HCT116 (cell line): ENCODE data around the gene EEA1. TPM values are rescaled to one million over a fixed set of nuclear protein-coding genes. Genes with fewer than 3 reads are reported as not detected.
A peak's percentile ranks its signal among the peaks of the same experiment; 100 is the strongest.

Source experiments
- ATAC-seq: fragments of 200-7000 bp; cut with Tn5 transposase; 2 replicates; pipeline ENCODE4 v1.9.1; 2020; ENCODE audit warnings: mild to moderate bottlenecking, moderate library complexity
- BruUV-seq: library from RNA; stranded (reverse); fragments of 400-500 nt; replicated peaks from 2 replicates; lab custom pipeline; 2021; lab: Mats Ljungman, UMichigan
- CTCF ChIA-PET: fragments of 300-600 bp; sonication (Branson Sonifier 250); formaldehyde crosslinking; loops from one replicate; lab custom pipeline; 2021; ENCODE audit warnings: antibody characterized with exemption; lab: Charles Lee
- POLR2A ChIA-PET: fragments of 300-600, 350-600 bp; sonication (Branson Sonifier 250); formaldehyde crosslinking; loops from one replicate; lab custom pipeline; 2021; ENCODE audit warnings: antibody characterized with exemption; lab: Charles Lee
- RAD21 ChIA-PET, 2 experiments: fragments of 300-600 bp; sonication (Branson Sonifier 250); formaldehyde crosslinking; loops; one replicate each; lab custom pipeline; 2023; ENCODE audit warnings: low total read pairs in 2 of 2; ENCODE audit not compliant: uncharacterized antibody in 2 of 2, unreplicated experiment in 2 of 2, low non-redundant PET in 1 of 2; lab: Charles Lee
- DNase-seq: peaks from one replicate; pipeline ENCODE4 v3.0.0-alpha.2; 2010; ENCODE audit warnings: low read depth, low spot score
- H2AFZ ChIP-seq: fragments of 200-600 bp; shearing (Covaris generic), sonication (generic); 2 replicates; pipeline ENCODE4 v1.6.1; 2017; ENCODE audit warnings: low read depth, mixed run types, mixed read lengths, antibody characterized with exemption, low read length; ENCODE audit not compliant: poor library complexity, severe bottlenecking
- H3K27ac ChIP-seq: 2 replicates; pipeline ENCODE4 v1.5.1; 2012; ENCODE audit warnings: low read depth, low read length
- H3K27me3 ChIP-seq: fragments of 200-600 bp; sonication (generic); 2 replicates; pipeline ENCODE4 v1.6.1; 2016; ENCODE audit warnings: mixed run types, low read length, mixed read lengths; ENCODE audit not compliant: insufficient read depth
- H3K36me3 ChIP-seq, 2 experiments: fragments of 200-500 bp in 1 of 2; fragments of 200-600 bp in 1 of 2; sonication (Bioruptor generic) in 1 of 2; sonication (generic) in 1 of 2; 2 replicates each; pipeline versions ENCODE4 v1.5.1 to v1.6.1; 2014 to 2016; ENCODE audit warnings: low read length in 2 of 2, inconsistent platforms in 1 of 2, mixed read lengths in 1 of 2, mixed run types in 1 of 2; ENCODE audit not compliant: insufficient read depth in 2 of 2, control insufficient read depth in 1 of 2
- H3K4me1 ChIP-seq, 2 experiments: fragments of 200-600 bp in 1 of 2; sonication (generic) in 1 of 2; 2 replicates each; pipeline versions ENCODE4 v1.5.1 to v1.6.1; 2012 to 2017; ENCODE audit warnings: low read length in 2 of 2, inconsistent platforms in 1 of 2, mild to moderate bottlenecking in 1 of 2, mixed read lengths in 1 of 2, mixed run types in 1 of 2, moderate library complexity in 1 of 2; ENCODE audit not compliant: insufficient read depth in 2 of 2, control insufficient read depth in 1 of 2
- H3K4me2 ChIP-seq: fragments of 200-600 bp; sonication (generic); 2 replicates; pipeline ENCODE4 v1.6.1; 2017; ENCODE audit warnings: mixed run types, low read length, mixed read lengths
- H3K4me3 ChIP-seq, 2 experiments: fragments of 200-600 bp in 1 of 2; sonication (generic) in 1 of 2; replicated peaks in 1 of 2; 2 replicates each; pipeline ENCODE4 v1.5.1; 2011 to 2016; ENCODE audit warnings: low read length in 2 of 2, control low read depth in 1 of 2, low read depth in 1 of 2, mild to moderate bottlenecking in 1 of 2, mixed read lengths in 1 of 2, mixed run types in 1 of 2
- H3K79me2 ChIP-seq: fragments of 200-600 bp; sonication (generic); 2 replicates; pipeline ENCODE4 v1.6.1; 2017; ENCODE audit warnings: mild to moderate bottlenecking, mixed run types, low read length, moderate library complexity, mixed read lengths; ENCODE audit not compliant: insufficient read depth
- H3K9ac ChIP-seq: fragments of 200-600 bp; sonication (generic); 2 replicates; pipeline ENCODE4 v1.6.1; 2016; ENCODE audit warnings: low read length, mixed read lengths
- H3K9me2 ChIP-seq: fragments of 200-600 bp; sonication (generic), shearing (Covaris generic); 2 replicates; pipeline ENCODE4 v1.6.1; 2017; ENCODE audit warnings: mixed run types, mild to moderate bottlenecking, moderate library complexity; ENCODE audit not compliant: insufficient read depth
- H3K9me3 ChIP-seq, 2 experiments: fragments of 200-500 bp in 1 of 2; fragments of 200-600 bp in 1 of 2; sonication (Bioruptor generic) in 1 of 2; sonication (generic) in 1 of 2; 2 replicates each; pipeline ENCODE4 v1.6.1; 2014 to 2017; ENCODE audit warnings: low read length in 2 of 2, mixed read lengths in 2 of 2, inconsistent platforms in 1 of 2, low read depth in 1 of 2, mild to moderate bottlenecking in 1 of 2, mixed run types in 1 of 2, moderate library complexity in 1 of 2; ENCODE audit not compliant: control insufficient read depth in 1 of 2, insufficient read depth in 1 of 2
- H4K20me1 ChIP-seq: fragments of 200-600 bp; sonication (generic), shearing (Covaris generic); 2 replicates; pipeline ENCODE4 v1.6.1; 2017; ENCODE audit warnings: mixed run types, mild to moderate bottlenecking, moderate library complexity; ENCODE audit not compliant: insufficient read depth
- CBX3 ChIP-seq: IDR thresholded peaks from 2 replicates; pipeline ENCODE4 v1.6.1; 2012; ENCODE audit warnings: low read depth
- CEBPB ChIP-seq: IDR thresholded peaks from 2 replicates; pipeline ENCODE4 v1.6.1; 2012; ENCODE audit warnings: low read depth
- EGR1 ChIP-seq: IDR thresholded peaks from 2 replicates; pipeline ENCODE4 v1.6.1; 2012; ENCODE audit warnings: low read depth
- ELF1 ChIP-seq: IDR thresholded peaks from 2 replicates; pipeline ENCODE4 v1.6.1; 2012; ENCODE audit warnings: low read depth, borderline replicate concordance
- EZH2 ChIP-seq: fragments of 200-600 bp; sonication (generic); IDR thresholded peaks from 2 replicates; pipeline ENCODE4 v1.6.1; 2017; ENCODE audit warnings: antibody characterized with exemption, mixed run types
- EZH2phosphoT487 ChIP-seq: fragments of 200-600 bp; IDR thresholded peaks from 2 replicates; pipeline ENCODE4 v1.6.1; 2018; ENCODE audit warnings: antibody characterized with exemption, borderline replicate concordance
- FOSL1 ChIP-seq: IDR thresholded peaks from 2 replicates; pipeline ENCODE4 v1.6.1; 2012; ENCODE audit warnings: low read depth
- JUND ChIP-seq: IDR thresholded peaks from 2 replicates; pipeline ENCODE4 v1.6.1; 2012
- POLR2AphosphoS5 ChIP-seq: IDR thresholded peaks from 2 replicates; pipeline ENCODE4 v1.6.1; 2011; ENCODE audit warnings: mild to moderate bottlenecking, low read depth, low read length, moderate library complexity
- REST ChIP-seq: IDR thresholded peaks from 2 replicates; pipeline ENCODE4 v1.6.1; 2012; ENCODE audit warnings: low read depth
- SP1 ChIP-seq: IDR thresholded peaks from 2 replicates; pipeline ENCODE4 v1.6.1; 2012; ENCODE audit warnings: low read depth
- SRF ChIP-seq: IDR thresholded peaks from 2 replicates; pipeline ENCODE4 v1.6.1; 2012; ENCODE audit warnings: low read depth
- YY1 ChIP-seq: IDR thresholded peaks from 2 replicates; pipeline ENCODE4 v1.6.1; 2011; ENCODE audit warnings: low read length, low read depth, moderate library complexity, mild to moderate bottlenecking; ENCODE audit not compliant: insufficient replicate concordance; ENCODE audit errors: extremely low read depth
- ZBTB33 ChIP-seq: IDR thresholded peaks from 2 replicates; pipeline ENCODE4 v1.6.1; 2011; ENCODE audit warnings: mild to moderate bottlenecking, low read length, moderate library complexity; ENCODE audit not compliant: insufficient replicate concordance; ENCODE audit errors: extremely low read depth
- ZNF274 ChIP-seq: fragments of 200-500 bp; sonication (Bioruptor generic); IDR thresholded peaks from 2 replicates; pipeline ENCODE4 v1.6.1; 2014; ENCODE audit warnings: mild to moderate bottlenecking, low read depth, low read length, inconsistent platforms
- intact Hi-C: fragments of 100-400 bp; cut with micrococcal nuclease; formaldehyde crosslinking; loops from 2 replicates; pipeline ENCODE4 v1.10.0; 2022
- total RNA-seq: library from RNA; stranded (reverse); gene quantifications from one replicate; pipeline ENCODE4 v1.2.1, GENCODE V29; 2021; ENCODE audit not compliant: unreplicated experiment
- TF ChIP-seq, protein P1 (sequence below): IDR thresholded peaks from 2 replicates; pipeline ENCODE4 v1.6.1; 2012

The EEA1 gene
- total RNA-seq, 1 experiment from 2014 or later, result 13.8 TPM

DNA sequence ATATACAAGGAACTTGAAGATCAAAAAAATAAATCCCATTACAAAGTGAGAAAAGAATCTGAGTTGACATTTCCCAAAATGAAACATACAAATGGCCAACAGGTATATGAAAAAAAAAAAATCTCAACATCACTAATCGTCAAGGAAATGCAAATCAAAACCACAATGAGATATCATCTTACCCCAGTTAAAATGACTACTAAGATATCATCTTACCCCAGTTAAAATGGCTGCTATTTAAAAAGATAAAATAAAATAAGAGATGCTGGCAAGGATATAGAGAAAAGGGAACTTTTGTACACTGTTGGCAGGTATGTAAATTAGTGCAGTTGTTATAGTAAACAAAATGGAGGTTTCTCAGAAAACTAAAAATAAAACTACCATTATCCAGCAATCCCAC is 181.9 kb downstream of the EEA1 start:
- no peaks in the 10 kb centered on the region for H3K27me3 ChIP-seq
- intact Hi-C loops, result no loop called here
- DNase-seq (no peak), ATAC-seq (no peak)
- H3K4me1 ChIP-seq, result peaks cover 4 to 20% of the 10 kb centered on the region in 2 experiments; a peak in 3 of 4 replicates
- H3K9ac ChIP-seq, result no peak overlapping the region
- peak overlapping the region; percentile 33 for H2AFZ ChIP-seq
- TF ChIP-seq POLR2AphosphoS5 (no peak), EZH2 (no peak), ELF1 (no peak), EGR1 (no peak), YY1 (no peak), JUND (no peak), REST (no peak), SP1 (no peak), ZBTB33 (no peak), FOSL1 (no peak), EZH2phosphoT487 (no peak), SRF (no peak), ZNF274 (no peak), CBX3 (no peak), CEBPB (no peak)
- TF ChIP-seq, protein P1, sequence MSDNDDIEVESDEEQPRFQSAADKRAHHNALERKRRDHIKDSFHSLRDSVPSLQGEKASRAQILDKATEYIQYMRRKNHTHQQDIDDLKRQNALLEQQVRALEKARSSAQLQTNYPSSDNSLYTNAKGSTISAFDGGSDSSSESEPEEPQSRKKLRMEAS, result no peak
- no peaks in the 10 kb centered on the region for H3K79me2 ChIP-seq
- H3K9me3 ChIP-seq, result no peaks in the 10 kb centered on the region
- no peak overlapping the region for H3K4me2 ChIP-seq
- no peaks in the 10 kb centered on the region for H4K20me1 ChIP-seq
- POLR2A ChIA-PET, result no interaction called here
- no peaks in the 10 kb centered on the region for H3K9me2 ChIP-seq
- no peaks in the 10 kb centered on the region for H3K36me3 ChIP-seq
- CTCF ChIA-PET, result no interaction called here
- BruUV-seq, result no TSS peak
- RAD21 ChIA-PET, result no interaction called here
- H3K27ac ChIP-seq, result no peak overlapping the region
- no peak overlapping the region for H3K4me3 ChIP-seq
